ENCODE measurements around the gene NSG1. TPM values are rescaled to one million over a fixed set of nuclear protein-coding genes. Genes with fewer than 3 reads are reported as not detected.

NSG1 gene
- total and polyA plus RNA-seq, 2 donors (not counting 3 experiments of a cell fraction or from before 2014, with no cell fraction given): 2.0 to 2.9 TPM

DNA sequence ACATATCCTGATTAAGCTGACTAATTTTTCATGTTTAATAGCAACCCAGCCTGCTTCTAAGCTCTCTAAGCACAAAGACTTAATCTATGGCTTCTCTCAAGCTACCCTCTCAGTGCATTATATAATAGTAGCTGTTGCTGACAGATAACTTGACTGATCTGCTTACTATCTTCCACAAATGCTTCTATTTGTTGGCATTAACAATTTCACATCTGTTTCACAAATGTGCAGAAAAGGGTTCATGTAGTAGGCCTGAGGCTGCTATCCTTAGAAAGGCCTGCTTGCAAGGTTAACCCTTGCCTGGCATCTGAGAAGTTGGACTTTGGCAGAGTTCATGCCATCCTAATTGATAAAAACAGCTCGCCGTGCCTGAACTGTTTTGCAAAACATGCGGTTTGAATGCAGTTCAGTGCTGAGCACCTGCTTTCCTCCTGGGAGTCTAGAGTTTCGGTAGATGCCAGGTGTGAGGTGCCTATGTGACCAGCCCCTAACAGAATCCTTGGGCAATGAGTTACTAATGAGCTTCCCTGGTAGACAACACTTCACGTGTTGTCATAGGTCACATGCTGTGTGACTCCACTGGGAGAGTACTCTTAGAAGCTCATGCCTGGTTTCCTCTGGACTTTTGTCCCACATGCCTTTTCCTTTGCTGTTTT, 68.4 kb downstream of the NSG1 start:
- Histone ChIP-seq H4K20me1 (replicated peaks; ENCODE audit: control insufficient read depth, extremely low read depth, insufficient read depth, low read length) (no peaks in the 10 kb centered on the region), H3K27me3 (ENCODE audit: control insufficient read depth in 2 of 2, insufficient read depth in 2 of 2, low read length in 2 of 2) (no peaks in the 10 kb centered on the region), H3K27ac (ENCODE audit: insufficient read depth, low read depth, low read length) (no peak overlapping the region), H3K36me3 (ENCODE audit: control insufficient read depth in 2 of 2, extremely low read depth in 1 of 2, insufficient read depth in 2 of 2, low read length in 2 of 2) (peaks cover 2 to 9% of the 10 kb centered on the region in 2 experiments), H3K79me2 (ENCODE audit: control insufficient read depth, insufficient read depth, low read length) (no peaks in the 10 kb centered on the region), H3K9me3 (replicated peaks; ENCODE audit: control insufficient read depth, insufficient read depth, low read length) (no peaks in the 10 kb centered on the region), H3K9ac (replicated peaks; ENCODE audit: extremely low read depth, insufficient read depth, low read length) (no peak overlapping the region), H3K9me1 (replicated peaks; ENCODE audit: control insufficient read depth, extremely low read depth, insufficient read depth, low read length) (no peaks in the 10 kb centered on the region), H3K4me2 (ENCODE audit: insufficient read depth, low read length) (no peak overlapping the region), H2AFZ (ENCODE audit: low read depth, low read length) (no peak overlapping the region), H3K4me3 (replicated peaks in 1 of 3; ENCODE audit: insufficient read depth in 1 of 3, low read depth in 1 of 3, low read length in 3 of 3) (no peak overlapping the region), H3K4me1 (ENCODE audit: control insufficient read depth, extremely low read depth, insufficient read depth, low read length) (no peaks in the 10 kb centered on the region)
- FAIRE-seq (no peak), DNase-seq (ENCODE audit: low read depth, low spot score) (no peak)
- intact Hi-C loops (cut with micrococcal nuclease) (no loop called here), dilution Hi-C loops (cut with MboI; ENCODE audit: extremely low pct_ligation_motif_present, low sequenced_read_pairs) (no loop called here)
- ChIA-PET POLR2A (no interaction called here), CTCF (interaction anchor here (0.8 to 1.0 kb wide), 2 partner anchors 20 to 31 kb away, joined by 3 read pairs; no protein-coding TSS in a partner anchor)
- no TSS peak for BruUV-seq (replicated peaks)
- TF ChIP-seq POLR2AphosphoS5 (IDR thresholded peaks at IDR 0.05; ENCODE audit: insufficient read depth, low read depth, low read length): no peak
- TF ChIP-seq, protein P1, sequence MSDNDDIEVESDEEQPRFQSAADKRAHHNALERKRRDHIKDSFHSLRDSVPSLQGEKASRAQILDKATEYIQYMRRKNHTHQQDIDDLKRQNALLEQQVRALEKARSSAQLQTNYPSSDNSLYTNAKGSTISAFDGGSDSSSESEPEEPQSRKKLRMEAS (IDR thresholded peaks at IDR 0.05; ENCODE audit: insufficient read depth, insufficient read length): no peak
- no peak for TF ChIP-seq FOS (IDR thresholded peaks at IDR 0.05; ENCODE audit: borderline replicate concordance, insufficient read depth, low read length)
- no peak for TF ChIP-seq MYC (IDR thresholded peaks at IDR 0.05; ENCODE audit: low read depth, low read length)
- TF ChIP-seq GATA2 (IDR thresholded peaks at IDR 0.05; ENCODE audit: insufficient read depth, insufficient read length, low read depth, low read length): no peak
- TF ChIP-seq, protein P2, sequence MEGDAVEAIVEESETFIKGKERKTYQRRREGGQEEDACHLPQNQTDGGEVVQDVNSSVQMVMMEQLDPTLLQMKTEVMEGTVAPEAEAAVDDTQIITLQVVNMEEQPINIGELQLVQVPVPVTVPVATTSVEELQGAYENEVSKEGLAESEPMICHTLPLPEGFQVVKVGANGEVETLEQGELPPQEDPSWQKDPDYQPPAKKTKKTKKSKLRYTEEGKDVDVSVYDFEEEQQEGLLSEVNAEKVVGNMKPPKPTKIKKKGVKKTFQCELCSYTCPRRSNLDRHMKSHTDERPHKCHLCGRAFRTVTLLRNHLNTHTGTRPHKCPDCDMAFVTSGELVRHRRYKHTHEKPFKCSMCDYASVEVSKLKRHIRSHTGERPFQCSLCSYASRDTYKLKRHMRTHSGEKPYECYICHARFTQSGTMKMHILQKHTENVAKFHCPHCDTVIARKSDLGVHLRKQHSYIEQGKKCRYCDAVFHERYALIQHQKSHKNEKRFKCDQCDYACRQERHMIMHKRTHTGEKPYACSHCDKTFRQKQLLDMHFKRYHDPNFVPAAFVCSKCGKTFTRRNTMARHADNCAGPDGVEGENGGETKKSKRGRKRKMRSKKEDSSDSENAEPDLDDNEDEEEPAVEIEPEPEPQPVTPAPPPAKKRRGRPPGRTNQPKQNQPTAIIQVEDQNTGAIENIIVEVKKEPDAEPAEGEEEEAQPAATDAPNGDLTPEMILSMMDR (IDR thresholded peaks at IDR 0.05; ENCODE audit: extremely low read depth in 1 of 2, insufficient read depth in 1 of 2, low read depth in 1 of 2, low read length in 2 of 2): no peak
- no peak for TF ChIP-seq POLR2A (IDR thresholded peaks at IDR 0.05; ENCODE audit: low read depth, low read length)

Data from endothelial cell of umbilical vein (primary cell).